ENCODE results near the gene PHACTR1. TPM values are rescaled to one million over a fixed set of nuclear protein-coding genes. Genes with fewer than 3 reads are reported as not detected.

PHACTR1 gene
- total RNA-seq, 1 donor from 2014 or later, result 8.5 TPM

- H3K27me3 ChIP-seq (ENCODE audit: insufficient read depth, low read length), result no peaks in the 10 kb centered on the region
- Mint-ChIP-seq H3K27ac (ENCODE audit: unreplicated experiment) (no peak overlapping the region), H3K4me1 (ENCODE audit: low read depth, unreplicated experiment) (peaks cover 3% of the 10 kb centered on the region), H3K9me3 (ENCODE audit: unreplicated experiment) (peaks cover 4% of the 10 kb centered on the region), H3K27me3 (ENCODE audit: low read depth, unreplicated experiment) (no peaks in the 10 kb centered on the region), H3K36me3 (ENCODE audit: low read depth, unreplicated experiment) (peaks cover 17% of the 10 kb centered on the region), H3K4me3 (ENCODE audit: unreplicated experiment) (no peak overlapping the region)
- H3K4me1 ChIP-seq (ENCODE audit: insufficient read depth, low read length), result no peaks in the 10 kb centered on the region
- DNase-seq (ENCODE audit: low read depth) (no peak), FAIRE-seq (no peak)
- H2AFZ ChIP-seq (ENCODE audit: low read depth, low read length), result no peak overlapping the region
- H3K9ac ChIP-seq (ENCODE audit: low read length), result no peak overlapping the region
- no peaks in the 10 kb centered on the region for H3K36me3 ChIP-seq (ENCODE audit: insufficient read depth, low read length)
- TF ChIP-seq CTCF (IDR thresholded peaks at IDR 0.05; ENCODE audit: insufficient read depth, low read depth, low read length) (no peak), EZH2 (IDR thresholded peaks at IDR 0.05; ENCODE audit: insufficient read depth, low read length) (no peak)
- no peaks in the 10 kb centered on the region for H3K79me2 ChIP-seq (ENCODE audit: insufficient read depth, low read length)
- no peak overlapping the region for H3K4me3 ChIP-seq (ENCODE audit: insufficient read depth, low read depth, low read length)
- H3K9me3 ChIP-seq (ENCODE audit: insufficient read depth, low read depth, low read length), result peaks cover 12% of the 10 kb centered on the region
- H3K4me2 ChIP-seq (ENCODE audit: low read length), result no peak overlapping the region
- no peak overlapping the region for H3K27ac ChIP-seq (ENCODE audit: low read depth, low read length)
- H4K20me1 ChIP-seq (ENCODE audit: insufficient read depth, low read length), result no peaks in the 10 kb centered on the region
Observed at GRCh38 chr6:13285705-13286104, 569.1 kb downstream of the PHACTR1 start.

GRCh38 chr6:13286181-13286580 is 569.6 kb downstream of the PHACTR1 start:
- no peak overlapping the region for H3K4me3 Mint-ChIP-seq (ENCODE audit: unreplicated experiment)
- Histone ChIP-seq H3K27me3 (ENCODE audit: insufficient read depth, low read length) (no peaks in the 10 kb centered on the region), H3K36me3 (ENCODE audit: insufficient read depth, low read length) (no peaks in the 10 kb centered on the region), H3K9me3 (ENCODE audit: insufficient read depth, low read depth, low read length) (peaks cover 12% of the 10 kb centered on the region), H3K4me2 (ENCODE audit: low read length) (no peak overlapping the region), H3K4me3 (ENCODE audit: insufficient read depth, low read depth, low read length) (no peak overlapping the region), H3K79me2 (ENCODE audit: insufficient read depth, low read length) (no peaks in the 10 kb centered on the region), H3K9ac (ENCODE audit: low read length) (no peak overlapping the region), H2AFZ (ENCODE audit: low read depth, low read length) (no peak overlapping the region), H4K20me1 (ENCODE audit: insufficient read depth, low read length) (no peaks in the 10 kb centered on the region), H3K27ac (ENCODE audit: low read depth, low read length) (no peak overlapping the region), H3K4me1 (ENCODE audit: insufficient read depth, low read length) (no peaks in the 10 kb centered on the region)
- no peak overlapping the region for H3K27ac Mint-ChIP-seq (ENCODE audit: unreplicated experiment)
- TF ChIP-seq EZH2 (IDR thresholded peaks at IDR 0.05; ENCODE audit: insufficient read depth, low read length) (no peak), CTCF (IDR thresholded peaks at IDR 0.05; ENCODE audit: insufficient read depth, low read depth, low read length) (no peak)
- peaks cover 17% of the 10 kb centered on the region for H3K36me3 Mint-ChIP-seq (ENCODE audit: low read depth, unreplicated experiment)
- no peaks in the 10 kb centered on the region for H3K27me3 Mint-ChIP-seq (ENCODE audit: low read depth, unreplicated experiment)
- peaks cover 4% of the 10 kb centered on the region for H3K9me3 Mint-ChIP-seq (ENCODE audit: unreplicated experiment)
- DNase-seq (ENCODE audit: low read depth), result no peak
- FAIRE-seq, result no peak
- H3K4me1 Mint-ChIP-seq (ENCODE audit: low read depth, unreplicated experiment), result peaks cover 3% of the 10 kb centered on the region

DNA sequence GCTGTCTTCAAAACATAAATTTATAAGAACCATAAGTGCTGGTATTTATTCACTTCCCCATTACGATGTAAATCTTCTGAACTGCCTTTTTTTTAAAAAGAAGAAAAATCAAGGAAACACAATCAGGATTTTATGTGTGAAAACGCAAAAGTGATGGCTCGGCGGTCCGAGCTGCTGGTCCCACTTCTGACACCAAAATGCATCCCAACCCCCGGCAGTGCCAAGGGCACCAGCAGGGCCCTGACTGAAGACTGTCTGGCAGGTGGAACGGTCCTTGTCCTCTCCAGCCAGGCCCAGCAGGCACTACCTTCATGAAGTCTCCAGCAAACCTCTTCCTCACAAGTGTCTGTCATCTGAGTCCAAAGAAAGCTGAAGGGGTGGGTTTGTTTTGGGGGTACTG is 570.5 kb downstream of the PHACTR1 start:
- Mint-ChIP-seq H3K4me3 (ENCODE audit: unreplicated experiment) (no peak overlapping the region), H3K4me1 (ENCODE audit: low read depth, unreplicated experiment) (peaks cover 3% of the 10 kb centered on the region), H3K9me3 (ENCODE audit: unreplicated experiment) (peaks cover 4% of the 10 kb centered on the region), H3K36me3 (ENCODE audit: low read depth, unreplicated experiment) (peaks cover 17% of the 10 kb centered on the region), H3K27ac (ENCODE audit: unreplicated experiment) (no peak overlapping the region), H3K27me3 (ENCODE audit: low read depth, unreplicated experiment) (no peaks in the 10 kb centered on the region)
- Histone ChIP-seq H2AFZ (ENCODE audit: low read depth, low read length) (no peak overlapping the region), H3K9ac (ENCODE audit: low read length) (no peak overlapping the region), H3K4me1 (ENCODE audit: insufficient read depth, low read length) (no peaks in the 10 kb centered on the region), H3K79me2 (ENCODE audit: insufficient read depth, low read length) (no peaks in the 10 kb centered on the region), H3K4me2 (ENCODE audit: low read length) (no peak overlapping the region), H4K20me1 (ENCODE audit: insufficient read depth, low read length) (no peaks in the 10 kb centered on the region), H3K36me3 (ENCODE audit: insufficient read depth, low read length) (no peaks in the 10 kb centered on the region), H3K4me3 (ENCODE audit: insufficient read depth, low read depth, low read length) (no peak overlapping the region), H3K27ac (ENCODE audit: low read depth, low read length) (no peak overlapping the region), H3K9me3 (ENCODE audit: insufficient read depth, low read depth, low read length) (peaks cover 12% of the 10 kb centered on the region), H3K27me3 (ENCODE audit: insufficient read depth, low read length) (no peaks in the 10 kb centered on the region)
- FAIRE-seq, result no peak
- TF ChIP-seq EZH2 (IDR thresholded peaks at IDR 0.05; ENCODE audit: insufficient read depth, low read length) (no peak), CTCF (IDR thresholded peaks at IDR 0.05; ENCODE audit: insufficient read depth, low read depth, low read length) (no peak)
- no peak for DNase-seq (ENCODE audit: low read depth)

All from astrocyte (in vitro differentiated cells and primary cell).